ENCODE data around the gene ASB1.

- TF ChIP-seq POLR2A (IDR thresholded peaks at IDR 0.05) (no peak), CTCF (IDR thresholded peaks at IDR 0.05) (no peak)
These were observed 45.9 kb upstream of the ASB1 start for GRCh38 chr2:238380785-238381184.
